ENCODE data around the gene CNPY3. TPM values are rescaled to one million over a fixed set of nuclear protein-coding genes. Genes with fewer than 3 reads are reported as not detected.
A peak's percentile ranks its signal among the peaks of the same experiment; 100 is the strongest.
"Not testable (repeated sequence)": the region's sequence is repeated elsewhere in the genome, so short reads cannot be mapped to it uniquely, and the experiment has no call there.

The CNPY3 gene
- total RNA-seq (2014; rRNA removed; shearing (Covaris generic); ENCODE audit: low replicate concordance): 25.2 and 27.2 TPM in 2 replicates

GRCh38 chr6:42928986-42929820 is at the start of gene CNPY3:
TSS of gene CNPY3 (plus strand) at chr6:42929480. CDS start at chr6:42929571, 91 bp downstream.
- no peaks in the 10 kb centered on the region for H3K9me3 ChIP-seq
- H3K27me3 ChIP-seq: no peaks in the 10 kb centered on the region
- H3K36me3 ChIP-seq: peaks cover 3% of the 10 kb centered on the region
- peak; percentile 96 for DNase-seq
- peak within 1 kb of the TSS; percentile 74 for H3K4me3 ChIP-seq

GRCh38 chr6:42880240-42880817 is 49.0 kb upstream of the CNPY3 start:
- DNase-seq, H3K9me3 ChIP-seq, H3K27me3 ChIP-seq: not testable (repeated sequence)
- Histone ChIP-seq H3K4me3 (peak overlapping the region; percentile 85), H3K36me3 (peaks cover 42% of the 10 kb centered on the region)

- peaks cover 46% of the 10 kb centered on the region for H3K36me3 ChIP-seq
- H3K27me3 ChIP-seq, DNase-seq, H3K9me3 ChIP-seq: not testable (repeated sequence)
- peak overlapping the region; percentile 85 for H3K4me3 ChIP-seq
Observed at GRCh38 chr6:42880871-42881270, 48.4 kb upstream of the CNPY3 start.

- H3K4me3 ChIP-seq: no peak overlapping the region
- H3K9me3 ChIP-seq: no peaks in the 10 kb centered on the region
- no peak for DNase-seq
- H3K36me3 ChIP-seq: peaks cover 45% of the 10 kb centered on the region
- H3K27me3 ChIP-seq: no peaks in the 10 kb centered on the region
Observed at GRCh38 chr6:42885702-42886101, 43.6 kb upstream of the CNPY3 start.

DNA sequence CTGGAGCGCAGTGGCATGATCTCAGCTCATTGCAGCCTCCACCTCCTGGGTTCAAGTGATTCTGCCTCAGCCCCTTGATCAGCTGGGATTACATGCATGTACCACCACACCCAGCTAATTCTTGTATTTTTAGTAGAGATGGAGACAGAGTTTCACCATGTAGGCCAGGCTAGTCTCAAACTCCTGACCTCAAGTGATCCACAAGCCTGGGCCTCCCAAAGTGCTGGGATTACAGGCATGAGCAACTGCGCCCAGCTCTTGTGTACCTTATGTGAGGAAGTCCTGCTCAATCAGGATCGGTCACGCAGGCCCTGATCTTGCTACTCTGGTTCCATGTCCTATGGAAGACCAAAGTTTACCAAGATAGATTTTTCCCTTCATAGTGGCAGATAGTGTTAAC is 41.1 kb upstream of the CNPY3 start:
- H3K4me3 ChIP-seq, H3K27me3 ChIP-seq, H3K9me3 ChIP-seq, DNase-seq: not testable (repeated sequence)
- peaks cover 28% of the 10 kb centered on the region for H3K36me3 ChIP-seq

- Histone ChIP-seq H3K4me3 (peak overlapping the region; percentile 74), H3K36me3 (peaks cover 11% of the 10 kb centered on the region), H3K9me3 (no peaks in the 10 kb centered on the region), H3K27me3 (no peaks in the 10 kb centered on the region)
- no peak for DNase-seq
Observed at GRCh38 chr6:42889815-42890214, 39.5 kb upstream of the CNPY3 start.

- peak; percentile 95 for DNase-seq
- Histone ChIP-seq H3K36me3 (peaks cover 8% of the 10 kb centered on the region), H3K4me3 (peak overlapping the region; percentile 74), H3K27me3 (no peaks in the 10 kb centered on the region), H3K9me3 (no peaks in the 10 kb centered on the region)
Observed at GRCh38 chr6:42890311-42891198, 38.7 kb upstream of the CNPY3 start.

- no peaks in the 10 kb centered on the region for H3K27me3 ChIP-seq
- H3K4me3 ChIP-seq: peak overlapping the region; percentile 74
- no peak for DNase-seq
- H3K9me3 ChIP-seq: no peaks in the 10 kb centered on the region
- H3K36me3 ChIP-seq: 0 out of 2 replicates have a peak, but pooled peaks cover 2% of the 10 kb centered on the region
Observed at GRCh38 chr6:42891199-42891722, 38.0 kb upstream of the CNPY3 start.

DNA sequence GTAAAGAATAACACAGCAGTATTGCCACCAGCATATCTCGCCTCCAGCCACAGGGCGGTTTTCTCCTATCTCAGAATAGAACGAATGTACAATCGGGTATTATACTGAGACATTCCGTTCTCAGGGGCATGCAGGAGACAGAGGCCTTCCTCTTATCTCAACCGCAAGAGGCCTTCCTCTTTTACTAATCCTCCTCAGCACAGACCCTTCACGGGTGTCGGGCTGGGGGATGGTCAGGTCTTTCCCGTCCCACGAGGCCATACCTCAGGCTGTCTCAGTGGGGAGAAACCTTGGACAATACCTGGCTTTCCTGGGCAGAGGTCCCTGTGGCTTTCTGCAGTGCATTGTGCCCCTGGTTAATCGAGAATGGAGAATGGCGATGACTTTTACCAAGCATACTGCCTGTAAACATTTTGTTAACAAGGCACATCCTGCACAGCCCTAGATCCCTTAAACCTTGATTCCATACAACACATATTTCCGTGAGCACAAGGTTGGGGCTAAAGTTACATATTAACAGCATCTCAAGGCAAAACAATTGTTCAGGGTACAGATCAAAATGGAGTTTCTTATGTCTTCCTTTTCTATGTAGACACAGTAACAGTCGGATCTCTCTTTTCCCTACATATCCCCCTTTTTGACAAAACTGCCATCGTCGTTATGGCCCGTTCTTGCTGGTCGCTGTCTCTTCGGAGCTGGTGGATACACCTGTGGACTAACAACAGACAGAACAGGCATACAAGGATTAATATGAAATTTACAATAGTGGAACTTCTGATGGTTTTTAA is 35.0 kb upstream of the CNPY3 start:
- not testable (repeated sequence) for H3K4me3 ChIP-seq, H3K9me3 ChIP-seq, H3K36me3 ChIP-seq, H3K27me3 ChIP-seq, DNase-seq

GRCh38 chr6:42896178-42896719 is 33.0 kb upstream of the CNPY3 start:
- Histone ChIP-seq H3K4me3 (no peak overlapping the region), H3K9me3 (no peaks in the 10 kb centered on the region), H3K36me3 (no peaks in the 10 kb centered on the region)

GRCh38 chr6:42898891-42899361 is 30.4 kb upstream of the CNPY3 start:
- DNase-seq: peak; percentile 24
- Histone ChIP-seq H3K4me3 (no peak overlapping the region), H3K27me3 (no peaks in the 10 kb centered on the region), H3K9me3 (no peaks in the 10 kb centered on the region), H3K36me3 (no peaks in the 10 kb centered on the region)

More at GRCh38 chr6:42896178-42896719, 33.0 kb upstream of the CNPY3 start:
- no peaks in the 10 kb centered on the region for H3K27me3 ChIP-seq
- DNase-seq: no peak

- Histone ChIP-seq H3K36me3 (no peaks in the 10 kb centered on the region), H3K4me3 (no peak overlapping the region), H3K27me3 (no peaks in the 10 kb centered on the region), H3K9me3 (no peaks in the 10 kb centered on the region)
- no peak for DNase-seq
Observed at GRCh38 chr6:42899871-42900270, 29.4 kb upstream of the CNPY3 start.

- Histone ChIP-seq H3K4me3 (no peak overlapping the region), H3K27me3 (no peaks in the 10 kb centered on the region), H3K9me3 (no peaks in the 10 kb centered on the region), H3K36me3 (no peaks in the 10 kb centered on the region)
- peak; percentile 53 for DNase-seq
Observed at GRCh38 chr6:42901538-42901957, 27.7 kb upstream of the CNPY3 start.

DNA sequence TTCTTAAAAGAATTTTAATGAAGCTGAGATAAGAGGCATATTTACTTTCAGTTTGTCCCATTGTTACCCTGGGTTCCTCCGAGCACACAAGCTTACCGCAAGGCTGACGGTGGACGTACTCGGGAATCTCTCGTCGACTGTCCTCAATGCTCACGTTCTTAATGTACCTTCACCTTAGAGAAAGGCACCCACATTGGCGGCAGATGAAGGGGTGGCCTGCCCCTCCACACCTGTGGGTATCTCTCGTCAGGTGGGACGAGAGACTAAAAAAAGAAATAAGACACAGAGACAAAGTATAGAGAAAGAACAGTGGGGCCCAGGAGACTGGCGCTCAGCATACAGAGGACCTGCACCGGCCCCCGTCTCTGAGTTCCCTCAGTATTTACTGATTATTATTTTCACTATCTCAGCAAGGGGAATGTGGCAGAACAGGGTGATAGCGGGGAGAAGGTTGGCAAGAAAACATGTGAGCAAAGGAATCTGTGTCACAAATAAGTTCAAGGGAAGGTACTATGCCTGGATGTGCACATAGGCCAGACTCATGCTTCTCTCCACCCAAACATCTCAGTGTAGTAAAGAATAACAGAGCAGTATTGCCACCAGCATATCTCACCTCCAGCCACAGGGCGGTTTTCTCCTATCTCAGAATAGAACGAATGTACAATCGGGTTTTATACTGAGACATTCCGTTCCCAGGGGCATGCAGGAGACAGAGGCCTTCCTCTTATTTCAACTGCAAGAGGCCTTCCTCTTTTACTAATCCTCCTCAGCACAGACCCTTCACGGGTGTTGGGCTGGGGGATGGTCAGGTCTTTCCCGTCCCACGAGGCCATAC is 26.6 kb upstream of the CNPY3 start:
- not testable (repeated sequence) for DNase-seq, H3K9me3 ChIP-seq, H3K4me3 ChIP-seq, H3K36me3 ChIP-seq, H3K27me3 ChIP-seq

DNA sequence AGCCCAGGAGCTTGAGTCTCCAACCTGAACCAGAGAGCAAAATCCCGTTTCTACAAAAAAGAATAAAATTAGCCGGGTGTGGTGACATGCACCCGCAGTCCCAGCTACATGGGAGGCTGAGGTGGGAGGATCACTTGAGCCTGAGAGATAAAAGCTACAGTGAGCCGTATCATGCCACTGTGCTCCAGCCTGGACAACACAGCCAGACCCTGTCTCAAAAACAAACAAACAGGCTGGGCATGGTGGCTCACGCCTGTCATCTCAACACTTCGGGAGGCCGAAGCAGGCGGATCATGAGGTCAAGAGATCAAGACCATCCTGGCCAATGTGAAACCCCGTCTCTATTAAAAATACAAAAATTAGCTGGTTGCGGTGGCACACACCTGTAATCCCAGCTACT is 24.8 kb upstream of the CNPY3 start:
- no peak for DNase-seq
- Histone ChIP-seq H3K4me3 (no peak overlapping the region), H3K27me3 (no peaks in the 10 kb centered on the region), H3K9me3 (no peaks in the 10 kb centered on the region), H3K36me3 (no peaks in the 10 kb centered on the region)
